K562 (cell line): ENCODE results near the gene OR5B21. TPM values are rescaled to one million over a fixed set of nuclear protein-coding genes. Genes with fewer than 3 reads are reported as not detected.

ENCODE experiments used
- ATAC-seq: fragments of 200-7000 bp; cut with Tn5 transposase; 3 replicates; pipeline ENCODE4 v1.9.1; 2020; ENCODE audit warnings: moderate library complexity
- BruUV-seq: library from RNA; stranded (reverse); fragments of 400-500 nt; replicated peaks from 2 replicates; lab custom pipeline; 2021; lab: Mats Ljungman, UMichigan
- CTCF ChIA-PET: fragments of 300-600 bp; formaldehyde crosslinking; extraction: SDS; loops from one replicate; lab custom pipeline; 2021; ENCODE audit warnings: low intra/inter-chr PET ratio; lab: Yijun Ruan, JAX
- POLR2A ChIA-PET: fragments of 300-600, 350-650 bp; sonication (Branson Sonifier 250); formaldehyde crosslinking; extraction: SDS; loops from one replicate; lab custom pipeline; 2021; ENCODE audit warnings: antibody characterized with exemption, inconsistent platforms; lab: Yijun Ruan, JAX
- DNase-seq, 4 experiments: peaks; one replicate each; pipeline versions ENCODE4 v3.0.0 to v3.0.0-alpha.2; 2011 to 2018; ENCODE audit warnings: low spot score in 3 of 4, mixed read lengths in 3 of 4; ENCODE audit errors: extremely low read depth in 1 of 4
- FAIRE-seq: peaks from 2 replicates; lab custom pipeline; 2011; peaks lifted over from hg19 to GRCh38; lab: Jason Lieb, UNC
- H2AFZ ChIP-seq: 2 replicates; pipeline ENCODE4 v1.6.0; 2011; ENCODE audit warnings: low read depth, low read length, control low read depth, inconsistent platforms
- H3K27ac ChIP-seq: fragments of 200-600 bp; 3 replicates; pipeline ENCODE4 v1.8.0; 2011; ENCODE audit warnings: low read depth, mild to moderate bottlenecking, control low read depth, inconsistent platforms, low read length, moderate library complexity, mixed read lengths; ENCODE audit errors: extremely low read depth
- H3K27me3 ChIP-seq, 2 experiments: fragments of 300-600 bp in 1 of 2; 2 replicates in 1 of 2; 3 replicates in 1 of 2; pipeline versions ENCODE4 v1.6.0 to v1.8.0; 2011; ENCODE audit warnings: inconsistent platforms in 2 of 2, low read length in 2 of 2, mild to moderate bottlenecking in 1 of 2, mixed read lengths in 1 of 2, moderate library complexity in 1 of 2; ENCODE audit not compliant: control insufficient read depth in 2 of 2, insufficient read depth in 2 of 2
- H3K36me3 ChIP-seq: fragments of 300-600 bp; 3 replicates; pipeline ENCODE4 v1.8.0; 2011; ENCODE audit warnings: mild to moderate bottlenecking, low read length, inconsistent platforms; ENCODE audit not compliant: control insufficient read depth, insufficient read depth
- H3K4me1 ChIP-seq, 2 experiments: fragments of 200-600 bp in 1 of 2; replicated peaks in 1 of 2; 2 replicates in 1 of 2; 3 replicates in 1 of 2; pipeline versions ENCODE4 v1.5.1 to v1.8.0; 2011; ENCODE audit warnings: inconsistent platforms in 2 of 2, low read length in 2 of 2, mild to moderate bottlenecking in 1 of 2, mixed read lengths in 1 of 2, moderate library complexity in 1 of 2; ENCODE audit not compliant: control insufficient read depth in 2 of 2, insufficient read depth in 2 of 2
- H3K4me2 ChIP-seq: 2 replicates; pipeline ENCODE4 v1.6.1; 2011; ENCODE audit warnings: low read length, control low read depth, inconsistent platforms, mixed read lengths; ENCODE audit not compliant: insufficient read depth
- H3K4me3 ChIP-seq: fragments of 200-600 bp; sonication (generic), shearing (Covaris generic); 2 replicates; pipeline ENCODE4 v1.5.1; 2016; ENCODE audit warnings: control low read depth, inconsistent platforms
- H3K79me2 ChIP-seq: fragments of 200-600 bp; 3 replicates; pipeline ENCODE4 v1.8.0; 2011; ENCODE audit warnings: low read length, inconsistent platforms; ENCODE audit not compliant: control insufficient read depth, insufficient read depth
- H3K9ac ChIP-seq, 2 experiments: 2 replicates each; pipeline versions ENCODE4 v1.6.0 to v1.6.1; 2011; ENCODE audit warnings: low read depth in 2 of 2, low read length in 2 of 2, control low read depth in 1 of 2, inconsistent platforms in 1 of 2, mild to moderate bottlenecking in 1 of 2, mixed read lengths in 1 of 2; ENCODE audit not compliant: insufficient read depth in 1 of 2
- H3K9me1 ChIP-seq: one replicate; pipeline ENCODE4 v1.6.0; 2011; ENCODE audit warnings: inconsistent platforms, mild to moderate bottlenecking, low read length, moderate library complexity; ENCODE audit not compliant: control insufficient read depth, insufficient read depth
- H3K9me3 ChIP-seq: replicated peaks from 2 replicates; pipeline ENCODE4 v1.5.1; 2011; ENCODE audit warnings: low read depth, low read length, inconsistent platforms; ENCODE audit not compliant: control insufficient read depth, insufficient read depth
- H4K20me1 ChIP-seq: replicated peaks from 2 replicates; pipeline ENCODE4 v1.6.1; 2011; ENCODE audit warnings: low read length, inconsistent platforms, mixed read lengths; ENCODE audit not compliant: control insufficient read depth, insufficient read depth
- CGGBP1 ChIP-seq: fragments of 250-450 bp; sonication (Bioruptor Pico); IDR thresholded peaks from 2 replicates; pipeline ENCODE4 v1.9.0; 2021; ENCODE audit warnings: mild to moderate bottlenecking
- MLLT1 ChIP-seq, 2 experiments: fragments of 450-650 bp; IDR thresholded peaks; 2 replicates each; pipeline ENCODE4 v1.6.1; 2016
- MTA3 ChIP-seq: fragments of 450-650 bp; formaldehyde crosslinking; IDR thresholded peaks from 2 replicates; pipeline ENCODE4 v1.6.1; 2017; ENCODE audit warnings: mild to moderate bottlenecking, borderline replicate concordance
- NR1H2 ChIP-seq: sonication (generic); formaldehyde crosslinking; IDR thresholded peaks from 2 replicates; pipeline ENCODE4 v1.4.0; 2020; ENCODE audit warnings: mild to moderate bottlenecking, missing genetic modification reagents
- RFX5 ChIP-seq: IDR thresholded peaks from 2 replicates; pipeline ENCODE4 v1.6.1; 2011; ENCODE audit warnings: low read depth, mild to moderate bottlenecking, improper control_type of control experiment, low read length
- SIRT6 ChIP-seq: IDR thresholded peaks from one replicate; pipeline ENCODE4 v1.6.1; 2012; ENCODE audit warnings: low read depth, mild to moderate bottlenecking, control low read depth, inconsistent platforms, low read length, moderate library complexity
- UBTF ChIP-seq, 2 experiments: IDR thresholded peaks; 2 replicates each; pipeline ENCODE4 v1.6.1; 2012; ENCODE audit warnings: improper control_type of control experiment in 2 of 2, low read depth in 2 of 2, low read length in 2 of 2, borderline replicate concordance in 1 of 2
- WGBS: fragments of 100-300 bp; shearing (Covaris generic); methylation state at CpG from one replicate; pipeline ENCODE4 v1.1.6; 2016; ENCODE audit warnings: low coverage, mixed read lengths; ENCODE audit not compliant: insufficient coverage; ENCODE audit errors: missing lambda C conversion rate; 5-methylcytosine and 5-hydroxymethylcytosine counted together
- in situ Hi-C: fragments of 300-500 bp; cut with MboI; formaldehyde crosslinking; loops from 4 replicates; pipeline ENCODE4 v1.15.0; 2018; ENCODE audit warnings: inconsistent platforms, mixed read lengths
- intact Hi-C: fragments of 100-400 bp; cut with micrococcal nuclease; formaldehyde crosslinking; loops from 2 replicates; pipeline ENCODE4 v1.14.2; 2022
- polyA plus RNA-seq, 8 experiments: library from polyadenylated mRNA; depleted of rRNA in 4 of 8; stranded (reverse) in 5 of 8; unstranded in 3 of 8; fragments of >200 nt; fragmentation: Nextera tagmentation in 2 of 8; fragmentation: Illumina TruSeq in 1 of 8; extraction: Ambion mirVana in 2 of 8; extraction: Trizol in 1 of 8; gene quantifications; 2 replicates each; pipeline versions ENCODE4 v1.2.1 to v1.2.3, GENCODE V29; 2011 to 2014; ENCODE audit warnings: inconsistent platforms in 1 of 8, missing spikeins in 1 of 8
- total RNA-seq, 7 experiments: library from RNA; depleted of rRNA in 6 of 7; stranded (reverse); fragments of >200 nt in 6 of 7; fragmentation: Illumina TruSeq in 2 of 7; extraction: Trizol in 2 of 7; gene quantifications; 2 replicates each; pipeline versions ENCODE4 v1.2.1 to v1.2.3, GENCODE V29; 2011 to 2021; ENCODE audit warnings: low replicate concordance in 1 of 7

OR5B21 gene
- total and polyA plus RNA-seq, 9 of the 15 experiments (the other 6 are each of a cell fraction or from before 2014, with no cell fraction given): not detected

- Histone ChIP-seq H3K27ac (no peak overlapping the region), H4K20me1 (no peaks in the 10 kb centered on the region), H3K4me2 (no peak overlapping the region), H2AFZ (no peak overlapping the region), H3K79me2 (no peaks in the 10 kb centered on the region), H3K4me1 (peaks cover 0 to 2% of the 10 kb centered on the region in 2 experiments; a peak in 1 of 5 replicates), H3K9me1 (no peaks in the 10 kb centered on the region), H3K9ac (no peak overlapping the region), H3K9me3 (no peaks in the 10 kb centered on the region), H3K36me3 (no peaks in the 10 kb centered on the region), H3K27me3 (peaks cover 0 to 5% of the 10 kb centered on the region in 2 experiments; a peak in 1 of 5 replicates), H3K4me3 (no peak overlapping the region)
- intact Hi-C loops (no loop called here), in situ Hi-C loops (no loop called here)
- ChIA-PET POLR2A (interaction anchor here (0.8 kb wide), 1 partner anchor 26 kb away, joined by 3 read pairs; no protein-coding TSS in a partner anchor), CTCF (no interaction called here)
- FAIRE-seq (no peak), ATAC-seq (no peak), DNase-seq (no peak)
- no peak for TF ChIP-seq NR1H2 (CRISPR knock-in tag)
- TF ChIP-seq MLLT1 (IDR thresholded peaks at IDR 0.05): no peak
- no peak for TF ChIP-seq MTA3
- TF ChIP-seq SIRT6: no peak
- no peak for TF ChIP-seq CGGBP1 (CRISPR knock-in tag)
- no peak for TF ChIP-seq UBTF (IDR thresholded peaks at IDR 0.05; ENCODE audit: borderline replicate concordance in 1 of 2, low read depth in 2 of 2, low read length in 2 of 2)
- TF ChIP-seq RFX5: no peak
- no TSS peak for BruUV-seq
- 7% methylated on average over 6 of the region's 6 CpGs for WGBS
These were observed 19.5 kb upstream of the OR5B21 start for GRCh38 chr11:58527429-58527828.
